Measurements from ENCODE around the gene TMTC4.

The TMTC4 gene

DNA sequence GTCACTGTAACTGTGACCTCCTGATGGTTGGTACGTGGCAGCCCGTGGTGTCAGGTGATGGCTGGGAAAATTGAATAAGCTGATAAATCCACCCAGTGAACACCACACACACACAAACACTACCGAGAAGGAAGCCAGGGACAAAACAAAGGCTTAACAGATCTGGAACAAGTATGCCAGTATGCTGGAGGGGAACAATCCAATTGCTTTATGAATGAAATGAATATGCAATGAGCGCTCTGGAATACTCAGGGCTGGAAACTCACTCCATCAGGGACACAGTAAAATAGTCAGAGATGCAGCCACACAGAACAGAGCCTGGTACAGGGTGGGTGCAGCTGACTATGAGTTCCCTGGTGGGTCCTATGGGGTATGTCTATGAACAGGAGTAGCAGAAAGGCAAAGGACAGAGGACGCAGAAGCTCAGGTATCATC, 16.7 kb downstream of the TMTC4 start:
- no peak for TF ChIP-seq CTCF (IDR thresholded peaks at IDR 0.05; ENCODE audit: borderline replicate concordance, insufficient read depth, low read depth, low read length)
- no peak overlapping the region for H3K4me3 ChIP-seq (ENCODE audit: low read depth, low read length)

GRCh38 chr13:100652510-100652909, 22.1 kb downstream of the TMTC4 start:
- no peak overlapping the region for H3K4me3 ChIP-seq (ENCODE audit: low read depth, low read length)
- TF ChIP-seq CTCF (IDR thresholded peaks at IDR 0.05; ENCODE audit: borderline replicate concordance, insufficient read depth, low read depth, low read length) = no peak

GRCh38 chr13:100650326-100650725, 24.3 kb downstream of the TMTC4 start:
- no peak overlapping the region for H3K4me3 ChIP-seq (ENCODE audit: low read depth, low read length)
- no peak for TF ChIP-seq CTCF (IDR thresholded peaks at IDR 0.05; ENCODE audit: borderline replicate concordance, insufficient read depth, low read depth, low read length)

DNA sequence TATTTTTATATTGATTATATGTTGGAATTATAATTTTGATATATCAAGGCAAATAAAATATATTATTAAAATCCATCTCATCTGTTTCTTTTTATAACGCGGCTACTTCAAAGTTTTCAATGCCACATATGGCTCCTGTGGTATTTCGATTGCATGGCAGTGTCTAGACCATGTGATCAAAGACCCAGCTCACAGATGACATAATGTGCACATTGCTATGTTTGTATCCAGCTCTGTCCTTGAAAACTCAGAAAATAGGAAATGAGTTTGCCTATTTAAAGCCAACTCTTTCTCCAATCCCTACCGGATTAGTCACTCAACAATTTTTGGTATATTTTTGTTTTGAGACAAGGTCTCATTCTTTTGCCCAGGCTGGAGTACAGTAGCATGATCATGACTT, 26.2 kb downstream of the TMTC4 start:
- no peak overlapping the region for H3K4me3 ChIP-seq (ENCODE audit: low read depth, low read length)
- TF ChIP-seq CTCF (IDR thresholded peaks at IDR 0.05; ENCODE audit: borderline replicate concordance, insufficient read depth, low read depth, low read length) = no peak

- no peak for TF ChIP-seq CTCF (IDR thresholded peaks at IDR 0.05; ENCODE audit: borderline replicate concordance, insufficient read depth, low read depth, low read length)
- no peak overlapping the region for H3K4me3 ChIP-seq (ENCODE audit: low read depth, low read length)
These were observed 27.7 kb downstream of the TMTC4 start for GRCh38 chr13:100646871-100647270.

DNA sequence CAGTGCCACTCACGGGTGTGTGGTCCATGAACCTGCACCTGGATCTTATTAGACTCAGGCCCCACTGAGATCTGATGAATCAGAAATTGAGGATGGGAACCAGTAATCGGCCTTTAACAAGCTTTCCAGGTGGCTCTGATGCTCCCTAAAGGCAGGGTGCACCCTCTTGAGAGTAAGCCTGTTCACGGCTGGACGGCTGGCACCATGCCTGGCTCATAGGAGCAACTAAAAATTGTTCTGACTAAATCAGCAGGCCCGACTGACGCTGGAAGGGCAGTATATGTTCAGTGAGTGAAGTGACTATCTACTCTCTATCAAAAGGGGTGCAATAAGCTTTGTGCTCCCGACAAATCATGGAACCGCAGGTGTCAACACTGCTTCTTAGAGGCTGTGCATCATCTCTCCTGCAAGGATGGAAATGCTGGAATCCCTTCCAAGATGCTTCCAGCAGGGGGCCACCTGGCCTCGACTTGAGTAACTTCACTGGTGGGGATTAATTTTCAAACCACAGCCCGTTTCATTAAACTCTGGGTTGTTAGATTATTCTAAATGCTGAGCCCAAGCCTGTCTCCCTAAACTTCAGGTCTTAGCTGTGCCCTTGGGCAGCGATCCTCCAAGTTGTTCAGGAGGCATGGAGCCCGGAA, 28.4 kb downstream of the TMTC4 start:
- no peak; the same call in 1 of the 2 replicates for TF ChIP-seq CTCF (IDR thresholded peaks at IDR 0.05; ENCODE audit: borderline replicate concordance, insufficient read depth, low read depth, low read length)
- no peak overlapping the region for H3K4me3 ChIP-seq (ENCODE audit: low read depth, low read length)

GRCh38 chr13:100645382-100645781, 29.2 kb downstream of the TMTC4 start:
- TF ChIP-seq CTCF (IDR thresholded peaks at IDR 0.05; ENCODE audit: borderline replicate concordance, insufficient read depth, low read depth, low read length) = no peak
- no peak overlapping the region for H3K4me3 ChIP-seq (ENCODE audit: low read depth, low read length)
